H9 (cell line): ENCODE measurements around the gene VILL. TPM values are rescaled to one million over a fixed set of nuclear protein-coding genes. Genes with fewer than 3 reads are reported as not detected.

Source experiments
- DNase-seq: peaks from one replicate; pipeline ENCODE4 v3.0.0-alpha.2; 2017
- H2AFZ ChIP-seq: one replicate; pipeline ENCODE4 v1.6.1; 2013; ENCODE audit warnings: mild to moderate bottlenecking, low read length, control low read depth, moderate library complexity
- H2AK5ac ChIP-seq: 2 replicates; pipeline ENCODE4 v1.6.1; 2013; ENCODE audit warnings: low read length, control low read depth, mixed read lengths; ENCODE audit not compliant: insufficient read length
- H2BK120ac ChIP-seq: one replicate; pipeline ENCODE4 v1.6.1; 2013; ENCODE audit warnings: low read depth, mild to moderate bottlenecking, low read length, control low read depth, inconsistent platforms; ENCODE audit not compliant: poor library complexity, severe bottlenecking
- H2BK12ac ChIP-seq: 2 replicates; pipeline ENCODE4 v1.6.1; 2013; ENCODE audit warnings: low read length, control low read depth, mixed read lengths, low read depth; ENCODE audit not compliant: insufficient read length
- H2BK15ac ChIP-seq: 2 replicates; pipeline ENCODE4 v1.6.1; 2013; ENCODE audit warnings: low read depth, low read length, control low read depth
- H2BK20ac ChIP-seq: one replicate; pipeline ENCODE4 v1.6.1; 2013; ENCODE audit warnings: low read depth, mild to moderate bottlenecking, low read length, control low read depth, inconsistent platforms; ENCODE audit not compliant: poor library complexity, severe bottlenecking
- H2BK5ac ChIP-seq: 2 replicates; pipeline ENCODE4 v1.6.1; 2013; ENCODE audit warnings: low read length, control low read depth, mixed read lengths; ENCODE audit not compliant: insufficient read length
- H3K14ac ChIP-seq: 2 replicates; pipeline ENCODE4 v1.6.1; 2013; ENCODE audit warnings: low read length, control low read depth; ENCODE audit not compliant: insufficient read depth
- H3K18ac ChIP-seq: 2 replicates; pipeline ENCODE4 v1.6.1; 2013; ENCODE audit warnings: low read depth, mild to moderate bottlenecking, mixed read lengths, low read length, control low read depth; ENCODE audit not compliant: insufficient read length
- H3K23ac ChIP-seq: 2 replicates; pipeline ENCODE4 v1.6.1; 2013; ENCODE audit warnings: low read length, control low read depth, mixed read lengths, low read depth; ENCODE audit not compliant: insufficient read length
- H3K23me2 ChIP-seq: 2 replicates; pipeline ENCODE4 v1.6.1; 2013; ENCODE audit warnings: low read depth, mild to moderate bottlenecking, mixed read lengths, low read length, control low read depth; ENCODE audit not compliant: insufficient read length, poor library complexity, severe bottlenecking
- H3K27ac ChIP-seq: 2 replicates; pipeline ENCODE4 v1.5.1; 2013; ENCODE audit warnings: low read length, control low read depth, mixed read lengths, low read depth; ENCODE audit not compliant: insufficient read length
- H3K27me3 ChIP-seq: 2 replicates; pipeline ENCODE4 v1.6.1; 2013; ENCODE audit warnings: low read length, control low read depth, inconsistent platforms; ENCODE audit not compliant: insufficient read depth
- H3K4ac ChIP-seq: 2 replicates; pipeline ENCODE4 v1.6.1; 2013; ENCODE audit warnings: low read depth, mild to moderate bottlenecking, control low read depth, inconsistent platforms, low read length, moderate library complexity
- H3K4me1 ChIP-seq: 2 replicates; pipeline ENCODE4 v1.6.1; 2013; ENCODE audit warnings: low read length, control low read depth, inconsistent platforms; ENCODE audit not compliant: insufficient read depth
- H3K4me2 ChIP-seq: 2 replicates; pipeline ENCODE4 v1.6.1; 2013; ENCODE audit warnings: low read length, control low read depth, mixed read lengths; ENCODE audit not compliant: insufficient read length, insufficient read depth
- H3K56ac ChIP-seq: 2 replicates; pipeline ENCODE4 v1.6.1; 2013; ENCODE audit warnings: low read depth, mild to moderate bottlenecking, mixed read lengths, low read length, control low read depth; ENCODE audit not compliant: insufficient read length
- H3K79me1 ChIP-seq: 2 replicates; pipeline ENCODE4 v1.6.1; 2013; ENCODE audit warnings: low read depth, mild to moderate bottlenecking, moderate library complexity, low read length, control low read depth, inconsistent platforms; ENCODE audit not compliant: insufficient read depth, poor library complexity, severe bottlenecking
- H3K79me2 ChIP-seq: 2 replicates; pipeline ENCODE4 v1.6.1; 2013; ENCODE audit warnings: low read length, control low read depth, inconsistent platforms; ENCODE audit not compliant: insufficient read depth
- H3K9ac ChIP-seq: 2 replicates; pipeline ENCODE4 v1.6.1; 2013; ENCODE audit warnings: low read length, control low read depth, mixed read lengths; ENCODE audit not compliant: insufficient read length; ENCODE audit errors: extremely low read depth
- H3K9me3 ChIP-seq: one replicate; pipeline ENCODE4 v1.6.1; 2013; ENCODE audit warnings: low read depth, low read length, inconsistent platforms; ENCODE audit not compliant: control insufficient read depth
- H3T11ph ChIP-seq: one replicate; pipeline ENCODE4 v1.6.1; 2013; ENCODE audit warnings: mild to moderate bottlenecking, low read length, control low read depth, inconsistent platforms
- H4K20me1 ChIP-seq: one replicate; pipeline ENCODE4 v1.6.1; 2013; ENCODE audit not compliant: control insufficient read depth, insufficient read length, insufficient read depth
- H4K5ac ChIP-seq: 2 replicates; pipeline ENCODE4 v1.6.1; 2013; ENCODE audit warnings: low read depth, mild to moderate bottlenecking, mixed read lengths, low read length, control low read depth; ENCODE audit not compliant: insufficient read length
- H4K8ac ChIP-seq: replicated peaks from 2 replicates; pipeline ENCODE4 v1.6.1; 2013; ENCODE audit warnings: low read length, control low read depth, mixed read lengths, low read depth; ENCODE audit not compliant: insufficient read length
- H4K91ac ChIP-seq: 2 replicates; pipeline ENCODE4 v1.6.1; 2013; ENCODE audit warnings: low read depth, mild to moderate bottlenecking, moderate library complexity, mixed read lengths, low read length, control low read depth; ENCODE audit not compliant: insufficient read length
- H3K27ac Mint-ChIP-seq, 3 experiments: 2 replicates in 2 of 3; 3 replicates in 1 of 3; pipeline ENCODE4 v1.8.0; 2020 to 2021; ENCODE audit warnings: mixed read lengths in 3 of 3, mild to moderate bottlenecking in 1 of 3, moderate library complexity in 1 of 3
- H3K27me3 Mint-ChIP-seq: 2 replicates; pipeline ENCODE4 v1.8.0; 2021; ENCODE audit warnings: low read depth, mild to moderate bottlenecking, moderate library complexity, mixed read lengths
- H3K36me3 Mint-ChIP-seq, 3 experiments: 2 replicates in 2 of 3; 3 replicates in 1 of 3; pipeline ENCODE4 v1.8.0; 2020 to 2021; ENCODE audit warnings: low read depth in 3 of 3, mixed read lengths in 3 of 3; ENCODE audit not compliant: insufficient read depth in 1 of 3
- H3K4me1 Mint-ChIP-seq, 2 experiments: 2 replicates each; pipeline ENCODE4 v1.8.0; 2020; ENCODE audit warnings: mixed read lengths in 2 of 2
- H3K4me3 Mint-ChIP-seq, 2 experiments: 2 replicates in 1 of 2; 3 replicates in 1 of 2; pipeline ENCODE4 v1.8.0; 2020 to 2021; ENCODE audit warnings: mild to moderate bottlenecking in 2 of 2, mixed read lengths in 2 of 2, moderate library complexity in 1 of 2
- H3K9me3 Mint-ChIP-seq, 2 experiments: 2 replicates in 1 of 2; 3 replicates in 1 of 2; pipeline ENCODE4 v1.8.0; 2020; ENCODE audit warnings: mild to moderate bottlenecking in 2 of 2, mixed read lengths in 2 of 2, moderate library complexity in 1 of 2
- CTCF ChIP-seq: fragments of 200-600 bp; sonication (generic); conservative IDR thresholded peaks from 3 replicates; pipeline ENCODE4 v1.8.0; 2021; ENCODE audit warnings: antibody characterized with exemption, mild to moderate bottlenecking
- WGBS: extraction: QIAGEN DNeasy Blood & Tissue Kit; methylation state at CpG from one replicate; pipeline ENCODE4 v1.1.7; 2013; ENCODE audit warnings: missing lambda C conversion rate, low lambda C conversion rate, mixed read lengths; ENCODE audit not compliant: insufficient read length; ENCODE audit errors: extremely low coverage; 5-methylcytosine and 5-hydroxymethylcytosine counted together
- total RNA-seq: library from RNA; stranded (reverse); gene quantifications from 2 replicates; pipeline ENCODE4 v1.2.1, GENCODE V29; 2021

VILL gene
- total RNA-seq, 1 experiment from 2014 or later = 3.2 TPM

DNA sequence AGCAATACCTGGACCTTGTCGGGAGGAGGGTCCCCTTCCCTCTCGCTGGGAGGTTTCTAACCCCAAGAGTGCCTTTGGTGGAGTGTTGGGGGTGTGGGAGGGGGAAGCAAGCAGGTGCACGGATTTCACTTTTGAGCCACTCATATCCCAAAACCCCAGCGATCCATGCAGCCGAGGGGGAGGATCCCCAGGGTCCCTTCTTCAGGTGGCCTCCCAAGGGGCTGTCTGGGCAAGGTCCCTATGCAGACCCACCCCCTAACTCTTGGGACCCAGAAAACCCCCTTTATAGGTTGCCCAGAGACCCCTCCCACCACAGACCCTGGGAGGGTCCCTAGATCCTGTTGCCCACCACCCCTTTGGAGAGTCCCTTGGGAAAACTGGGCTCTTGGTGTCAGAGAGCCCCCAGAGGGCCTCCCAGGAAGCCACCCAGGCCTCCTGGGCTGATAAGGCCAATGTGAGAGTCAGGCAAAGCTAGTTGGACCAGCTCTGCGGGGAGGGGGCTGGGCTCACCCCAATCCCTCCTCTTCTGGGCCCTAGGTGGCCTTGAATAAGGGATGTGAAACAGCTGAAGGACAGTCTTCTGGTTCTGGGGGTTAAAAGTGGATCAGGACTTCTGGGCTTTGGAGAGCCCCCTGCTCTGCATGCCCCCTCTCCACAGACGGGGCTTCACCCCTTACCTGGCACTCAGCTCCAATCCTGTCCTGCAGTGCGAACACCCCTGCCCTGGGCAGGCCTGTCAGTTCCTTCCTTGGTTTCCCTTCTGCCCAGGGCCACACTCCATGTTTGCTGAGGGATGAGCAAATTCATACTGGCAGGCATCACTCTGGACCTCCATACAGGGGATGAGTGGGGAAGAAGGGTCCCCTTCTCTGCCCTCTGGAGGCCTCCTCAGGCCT is 39.8 kb downstream of the VILL start:
- Histone ChIP-seq H3K9ac (peak overlapping the region; percentile 65), H4K5ac (peak overlapping the region; percentile 94), H3K56ac (no peak overlapping the region), H4K8ac (no peak overlapping the region), H2BK120ac (no peak overlapping the region), H3K9me3 (no peaks in the 10 kb centered on the region), H3K79me2 (no peaks in the 10 kb centered on the region), H2AK5ac (no peak overlapping the region), H3K23me2 (peaks cover 5% of the 10 kb centered on the region), H2BK15ac (no peak overlapping the region), H4K91ac (no peak overlapping the region), H3K18ac (peak overlapping the region; percentile 72), H3K4ac (no peak overlapping the region), H2AFZ (no peak overlapping the region), H2BK20ac (no peak overlapping the region), H3K27ac (no peak overlapping the region), H3K79me1 (no peaks in the 10 kb centered on the region), H4K20me1 (no peaks in the 10 kb centered on the region), H3K4me2 (peak overlapping the region; percentile 59), H2BK5ac (no peak overlapping the region), H3K4me1 (no peaks in the 10 kb centered on the region), H3K14ac (peak overlapping the region; percentile 88; the same call in 1 of the 2 replicates), H3K27me3 (peaks cover 19% of the 10 kb centered on the region; the same call in 1 of the 2 replicates), H3K23ac (no peak overlapping the region), H2BK12ac (peak overlapping the region; percentile 38), H3T11ph (no peak overlapping the region)
- no CpG with 5 or more reads among the region's 8 CpGs for WGBS
- H3K9me3 Mint-ChIP-seq = no peaks in the 10 kb centered on the region; a peak in 1 of 5 replicates
- no peak for TF ChIP-seq CTCF
- peaks cover 8 to 15% of the 10 kb centered on the region in 2 experiments for H3K4me1 Mint-ChIP-seq
- no peak overlapping the region for H3K27ac Mint-ChIP-seq
- no peaks in the 10 kb centered on the region; a peak in 2 of 7 replicates for H3K36me3 Mint-ChIP-seq
- DNase-seq = no peak
- peaks cover 64% of the 10 kb centered on the region for H3K27me3 Mint-ChIP-seq
- peak overlapping the region; percentile 51 to 76 for H3K4me3 Mint-ChIP-seq
